Activated effector memory CD4-positive, alpha-beta T cell treated with anti-CD3 and anti-CD28 coated beads, Interleukin-2, amount 50 U/mL, for 16 hours (primary cell): Measurements from ENCODE around the gene FAM169A.
"Not testable (repeated sequence)": the region's sequence is repeated elsewhere in the genome, so short reads cannot be mapped to it uniquely, and the experiment has no call there.

Source experiments
- DNase-seq: peaks from one replicate; pipeline ENCODE4 v3.0.0-alpha.2; 2020

FAM169A gene

GRCh38 chr5:74798977-74799911 lies 66.9 kb downstream of the FAM169A start:
- no peak for DNase-seq

GRCh38 chr5:74791669-74792068 lies 74.5 kb downstream of the FAM169A start:
- DNase-seq = not testable (repeated sequence)

- DNase-seq = no peak
Measured at GRCh38 chr5:74787424-74787823, 78.8 kb downstream of the FAM169A start.

- no peak for DNase-seq
Measured at GRCh38 chr5:74786851-74787250, 79.3 kb downstream of the FAM169A start.

- DNase-seq = no peak
Measured at GRCh38 chr5:74778609-74779008, 87.6 kb downstream of the FAM169A start.

GRCh38 chr5:74772359-74772758 lies 93.8 kb downstream of the FAM169A start:
- DNase-seq = no peak

- DNase-seq = peak; percentile 66
Measured at GRCh38 chr5:74767579-74767913, 98.6 kb downstream of the FAM169A start.

GRCh38 chr5:74766849-74767578 lies 99.2 kb downstream of the FAM169A start, which contains the start of the genes GFM2 and NSA2:
GFM2 (minus strand) TSS chr5:74767117; CDS start chr5:74763742, 3,375 bp downstream.
NSA2 (plus strand) TSS chr5:74767249; CDS start chr5:74767361, 112 bp downstream.
- peak; percentile 98 for DNase-seq

- DNase-seq = peak; percentile 60
Measured at GRCh38 chr5:74766418-74766848, 99.8 kb downstream of the FAM169A start.

GRCh38 chr5:74765929-74766328 lies 100.3 kb downstream of the FAM169A start:
- peak; percentile 58 for DNase-seq

- no peak for DNase-seq
Measured at GRCh38 chr5:74765201-74765600, 101.0 kb downstream of the FAM169A start.

GRCh38 chr5:74763504-74763903 lies 102.7 kb downstream of the FAM169A start:
- no peak for DNase-seq

- peak; percentile 60 for DNase-seq
Measured at GRCh38 chr5:74762599-74762998, 103.6 kb downstream of the FAM169A start.

GRCh38 chr5:74761241-74761640 lies 104.9 kb downstream of the FAM169A start:
- no peak for DNase-seq

- not testable (repeated sequence) for DNase-seq
Measured at GRCh38 chr5:74748742-74749141, 117.4 kb downstream of the FAM169A start.

- DNase-seq = no peak
Measured at GRCh38 chr5:74738406-74738805, 127.8 kb downstream of the FAM169A start.

GRCh38 chr5:74736759-74737158 lies 129.4 kb downstream of the FAM169A start:
- DNase-seq = no peak
